ENCODE measurements around the gene BCL7C. TPM values are rescaled to one million over a fixed set of nuclear protein-coding genes. Genes with fewer than 3 reads are reported as not detected.

BCL7C gene
- total and polyA plus RNA-seq, 2 of the 13 experiments (the other 11 are each of a cell fraction or from before 2014, with no cell fraction given), result 17.7 to 33.8 TPM

- TF ChIP-seq, protein P1, sequence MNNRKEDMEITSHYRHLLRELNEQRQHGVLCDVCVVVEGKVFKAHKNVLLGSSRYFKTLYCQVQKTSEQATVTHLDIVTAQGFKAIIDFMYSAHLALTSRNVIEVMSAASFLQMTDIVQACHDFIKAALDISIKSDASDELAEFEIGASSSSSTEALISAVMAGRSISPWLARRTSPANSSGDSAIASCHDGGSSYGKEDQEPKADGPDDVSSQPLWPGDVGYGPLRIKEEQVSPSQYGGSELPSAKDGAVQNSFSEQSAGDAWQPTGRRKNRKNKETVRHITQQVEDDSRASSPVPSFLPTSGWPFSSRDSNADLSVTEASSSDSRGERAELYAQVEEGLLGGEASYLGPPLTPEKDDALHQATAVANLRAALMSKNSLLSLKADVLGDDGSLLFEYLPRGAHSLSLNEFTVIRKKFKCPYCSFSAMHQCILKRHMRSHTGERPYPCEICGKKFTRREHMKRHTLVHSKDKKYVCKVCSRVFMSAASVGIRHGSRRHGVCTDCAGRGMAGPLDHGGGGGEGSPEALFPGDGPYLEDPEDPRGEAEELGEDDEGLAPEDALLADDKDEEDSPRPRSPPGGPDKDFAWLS (CRISPR knock-in tag; IDR thresholded peaks at IDR 0.05; ENCODE audit: borderline replicate concordance), result no peak; the same call in 1 of the 2 replicates
- TF ChIP-seq ZNF547 (CRISPR knock-in tag; IDR thresholded peaks at IDR 0.05) (peak; percentile 96), MTF2 (CRISPR knock-in tag; IDR thresholded peaks at IDR 0.05; ENCODE audit: borderline replicate concordance) (peak; percentile 84; the same call in 1 of the 2 replicates), ZNF770 (CRISPR knock-in tag; IDR thresholded peaks at IDR 0.05) (no peak), ZNF224 (CRISPR knock-in tag; IDR thresholded peaks at IDR 0.05) (no peak), GABPA (IDR thresholded peaks at IDR 0.05; ENCODE audit: low read depth, low read length) (peak; percentile 40), GABPA (CRISPR knock-in tag; IDR thresholded peaks at IDR 0.05; ENCODE audit: low read depth) (no peak), GATAD1 (CRISPR knock-in tag; IDR thresholded peaks at IDR 0.05) (peak; percentile 75), GPN1 (CRISPR knock-in tag; IDR thresholded peaks at IDR 0.05; ENCODE audit: borderline replicate concordance) (peak; percentile 98; the same call in 1 of the 2 replicates), AFF4 (CRISPR knock-in tag; IDR thresholded peaks at IDR 0.05) (peak; percentile 40; the same call in 1 of the 2 replicates), POGK (CRISPR knock-in tag; conservative IDR thresholded peaks at IDR 0.05) (peak; percentile 94), ZNF816 (CRISPR knock-in tag; IDR thresholded peaks at IDR 0.05; ENCODE audit: borderline replicate concordance) (no peak; the same call in 1 of the 2 replicates), KAT8 (CRISPR knock-in tag; IDR thresholded peaks at IDR 0.05) (peak; percentile 68), ZNF737 (CRISPR knock-in tag; IDR thresholded peaks at IDR 0.05; ENCODE audit: borderline replicate concordance) (peak; percentile 89; the same call in 1 of the 2 replicates), NCOA2 (CRISPR knock-in tag; IDR thresholded peaks at IDR 0.05) (no peak), SETDB1 (CRISPR knock-in tag; IDR thresholded peaks at IDR 0.05; ENCODE audit: borderline replicate concordance) (no peak), BCL3 (CRISPR knock-in tag; IDR thresholded peaks at IDR 0.05) (peak; percentile 65; the same call in 1 of the 2 replicates), ZNF557 (CRISPR knock-in tag; IDR thresholded peaks at IDR 0.05) (peak; percentile 89)
Measured at GRCh38 chr16:30893744-30894539, at the start of gene BCL7C (continued).

Measured in HepG2 (cell line).